ENCODE results near the gene TRIM62.

Gene TRIM62

GRCh38 chr1:33150522-33150921 is 31.3 kb downstream of the TRIM62 start:
- TF ChIP-seq CTCF (conservative IDR thresholded peaks at IDR 0.05; ENCODE audit: low read length) = no peak
- no peak overlapping the region for H3K4me3 ChIP-seq (ENCODE audit: low read length)
- no peak for DNase-seq (ENCODE audit: low read depth)

GRCh38 chr1:33149453-33150190 is 32.2 kb downstream of the TRIM62 start:
- no peak for TF ChIP-seq CTCF (conservative IDR thresholded peaks at IDR 0.05; ENCODE audit: low read length)
- no peak overlapping the region for H3K4me3 ChIP-seq (ENCODE audit: low read length)
- no peak for DNase-seq (ENCODE audit: low read depth)

- TF ChIP-seq CTCF (conservative IDR thresholded peaks at IDR 0.05; ENCODE audit: low read length) = no peak
- H3K4me3 ChIP-seq (ENCODE audit: low read length) = no peak overlapping the region
- DNase-seq (ENCODE audit: low read depth) = no peak
Observed at GRCh38 chr1:33148615-33149014, 33.2 kb downstream of the TRIM62 start.

- DNase-seq (ENCODE audit: low read depth) = peak; percentile 44
- no peak overlapping the region for H3K4me3 ChIP-seq (ENCODE audit: low read length)
- TF ChIP-seq CTCF (conservative IDR thresholded peaks at IDR 0.05; ENCODE audit: low read length) = peak; percentile 59
Observed at GRCh38 chr1:33147997-33148314, 33.9 kb downstream of the TRIM62 start.

GRCh38 chr1:33147275-33147996 is 34.4 kb downstream of the TRIM62 start:
- no peak for TF ChIP-seq CTCF (conservative IDR thresholded peaks at IDR 0.05; ENCODE audit: low read length)
- no peak overlapping the region for H3K4me3 ChIP-seq (ENCODE audit: low read length)
- no peak for DNase-seq (ENCODE audit: low read depth)

GRCh38 chr1:33146003-33146402 is 35.8 kb downstream of the TRIM62 start:
- H3K4me3 ChIP-seq (ENCODE audit: low read length) = no peak overlapping the region
- TF ChIP-seq CTCF (conservative IDR thresholded peaks at IDR 0.05; ENCODE audit: low read length) = no peak
- no peak for DNase-seq (ENCODE audit: low read depth)

- no peak overlapping the region for H3K4me3 ChIP-seq (ENCODE audit: low read length)
- no peak for TF ChIP-seq CTCF (conservative IDR thresholded peaks at IDR 0.05; ENCODE audit: low read length)
- peak; percentile 69 for DNase-seq (ENCODE audit: low read depth)
Observed at GRCh38 chr1:33143698-33144097, 38.1 kb downstream of the TRIM62 start.
